ENCODE results near the gene SERTAD3. TPM values are rescaled to one million over a fixed set of nuclear protein-coding genes. Genes with fewer than 3 reads are reported as not detected.

SERTAD3 gene
- total and polyA plus RNA-seq, 10 of the 15 experiments (the other 5 are each of a cell fraction or from before 2014, with no cell fraction given), result 4.2 to 22.4 (median 13.7) TPM

DNA sequence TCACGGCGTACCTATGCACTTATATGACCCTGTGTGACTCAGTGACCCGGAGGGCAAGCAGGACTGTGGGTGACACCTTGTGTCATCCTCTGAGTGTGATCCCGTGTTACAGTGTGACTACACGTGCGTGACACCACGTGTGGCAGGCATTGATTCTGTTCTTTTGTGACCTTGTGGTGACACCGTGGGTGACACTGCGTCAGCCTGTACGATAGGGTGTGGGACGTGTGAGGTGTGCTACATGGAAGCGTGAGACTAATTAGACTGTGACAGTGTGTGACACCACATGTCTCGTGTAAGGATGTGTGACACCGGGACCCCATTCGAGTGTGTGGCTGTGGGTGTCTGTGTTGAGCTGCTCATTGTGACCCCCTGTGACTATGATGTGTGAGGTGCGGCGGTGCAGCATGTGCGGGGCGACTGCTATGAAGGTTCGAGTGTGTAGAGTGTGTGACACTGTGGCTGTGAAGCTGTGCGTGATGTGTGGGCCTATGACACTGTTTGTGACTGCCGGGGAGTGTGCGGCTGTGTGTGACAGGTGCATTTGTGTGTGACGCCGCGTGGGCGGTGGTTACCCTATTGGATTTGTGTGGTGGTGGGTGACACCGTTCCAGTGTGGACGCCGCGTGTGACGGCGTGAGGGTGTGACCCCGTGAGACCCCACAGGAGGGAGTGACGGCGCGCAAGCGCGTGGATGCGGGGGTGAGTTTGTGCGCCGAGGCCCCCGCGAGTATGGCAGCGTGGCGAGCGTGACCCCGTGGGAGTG lies 22.3 kb upstream of the SERTAD3 start (continued):
- TF ChIP-seq, protein P1, sequence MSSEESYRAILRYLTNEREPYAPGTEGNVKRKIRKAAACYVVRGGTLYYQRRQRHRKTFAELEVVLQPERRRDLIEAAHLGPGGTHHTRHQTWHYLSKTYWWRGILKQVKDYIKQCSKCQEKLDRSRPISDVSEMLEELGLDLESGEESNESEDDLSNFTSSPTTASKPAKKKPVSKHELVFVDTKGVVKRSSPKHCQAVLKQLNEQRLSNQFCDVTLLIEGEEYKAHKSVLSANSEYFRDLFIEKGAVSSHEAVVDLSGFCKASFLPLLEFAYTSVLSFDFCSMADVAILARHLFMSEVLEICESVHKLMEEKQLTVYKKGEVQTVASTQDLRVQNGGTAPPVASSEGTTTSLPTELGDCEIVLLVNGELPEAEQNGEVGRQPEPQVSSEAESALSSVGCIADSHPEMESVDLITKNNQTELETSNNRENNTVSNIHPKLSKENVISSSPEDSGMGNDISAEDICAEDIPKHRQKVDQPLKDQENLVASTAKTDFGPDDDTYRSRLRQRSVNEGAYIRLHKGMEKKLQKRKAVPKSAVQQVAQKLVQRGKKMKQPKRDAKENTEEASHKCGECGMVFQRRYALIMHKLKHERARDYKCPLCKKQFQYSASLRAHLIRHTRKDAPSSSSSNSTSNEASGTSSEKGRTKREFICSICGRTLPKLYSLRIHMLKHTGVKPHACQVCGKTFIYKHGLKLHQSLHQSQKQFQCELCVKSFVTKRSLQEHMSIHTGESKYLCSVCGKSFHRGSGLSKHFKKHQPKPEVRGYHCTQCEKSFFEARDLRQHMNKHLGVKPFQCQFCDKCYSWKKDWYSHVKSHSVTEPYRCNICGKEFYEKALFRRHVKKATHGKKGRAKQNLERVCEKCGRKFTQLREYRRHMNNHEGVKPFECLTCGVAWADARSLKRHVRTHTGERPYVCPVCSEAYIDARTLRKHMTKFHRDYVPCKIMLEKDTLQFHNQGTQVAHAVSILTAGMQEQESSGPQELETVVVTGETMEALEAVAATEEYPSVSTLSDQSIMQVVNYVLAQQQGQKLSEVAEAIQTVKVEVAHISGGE (CRISPR knock-in tag; IDR thresholded peaks at IDR 0.05), result no peak
- no peak for TF ChIP-seq NFYA (IDR thresholded peaks at IDR 0.05; ENCODE audit: borderline replicate concordance, low read depth, low read length)
- TF ChIP-seq BCL11A (IDR thresholded peaks at IDR 0.05; ENCODE audit: low read depth, low read length), result no peak

GRCh38 chr19:40465557-40466218 lies 21.6 kb upstream of the SERTAD3 start, which contains the start of gene BLVRB:
Gene BLVRB, minus strand, starts transcription at chr19:40465745. Its CDS starts 57 bp downstream, at chr19:40465688.
- CTCF ChIA-PET, result interaction anchor here (0.6 to 4.7 kb wide), 18 partner anchors 11 to 169 kb away, joined by 3 to 67 read pairs (median 5); partner anchors contain the start of gene SERTAD1
- intact Hi-C loops (cut with micrococcal nuclease; ENCODE audit: unreplicated experiment) (loop anchor here (2.0 kb wide), 1 partner anchor 133 kb away; no protein-coding TSS in a partner anchor), in situ Hi-C loops (cut with MboI) (no loop called here)
- peak; percentile 96 for DNase-seq (ENCODE audit: low read depth, low spot score)
- Histone ChIP-seq H3K4me2 (ENCODE audit: control insufficient read depth, insufficient read depth) (peak within 1 kb of the TSS; percentile 82), H3K27ac (ENCODE audit: control insufficient read depth, insufficient read depth) (peak within 1 kb of the TSS; percentile 61), H2AFZ (ENCODE audit: control insufficient read depth, low read depth, low read length) (peak within 1 kb of the TSS; percentile 95), H3K4me3 (peak within 1 kb of the TSS; percentile 66), H3K79me2 (ENCODE audit: control insufficient read depth, insufficient read depth, low read length) (no peaks in the 10 kb centered on the region), H3K9ac (ENCODE audit: control insufficient read depth, insufficient read depth, low read length) (peak within 1 kb of the TSS; percentile 81), H4K20me1 (ENCODE audit: control insufficient read depth, insufficient read depth) (no peaks in the 10 kb centered on the region), H3K27me3 (replicated peaks in 1 of 2; ENCODE audit: control insufficient read depth in 2 of 2, insufficient read depth in 2 of 2, low read length in 1 of 2) (peaks cover 0 to 2% of the 10 kb centered on the region in 2 experiments; a peak in 3 of 4 replicates), H3K4me1 (ENCODE audit: control insufficient read depth, insufficient read depth, low read length) (peaks cover 31% of the 10 kb centered on the region), H3K9me3 (replicated peaks; ENCODE audit: control insufficient read depth, insufficient read depth, low read length) (no peaks in the 10 kb centered on the region), H3K36me3 (ENCODE audit: control insufficient read depth in 2 of 2, insufficient read depth in 2 of 2, low read length in 1 of 2) (no peaks in the 10 kb centered on the region)
- BruUV-seq (replicated peaks), result no TSS peak
- ATAC-seq, result peak; percentile 89
- SMC1A ChIA-PET (ENCODE audit: uncharacterized antibody, unreplicated experiment), result interaction anchor here (0.7 to 3.4 kb wide), 12 partner anchors 22 to 161 kb away, joined by 3 to 18 read pairs (median 3); partner anchors contain the start of gene SERTAD3
- 1% methylated on average over 52 of the region's 54 CpGs for WGBS (ENCODE audit: insufficient coverage, insufficient replicate concordance, low lambda C conversion rate, missing lambda C conversion rate)
- FAIRE-seq, result peak; percentile 99
- RAD21 ChIA-PET (ENCODE audit: unreplicated experiment), result interaction anchor here (0.6 to 4.6 kb wide), 20 partner anchors 12 to 276 kb away, joined by 3 to 26 read pairs (median 4); partner anchors contain the start of genes C19orf47, PLD3 and SERTAD1
- POLR2A ChIA-PET, result interaction anchor here (0.5 to 1.9 kb wide), 12 partner anchors 9 to 512 kb away, joined by 3 to 15 read pairs (median 5); partner anchors contain the start of gene SERTAD1
- TF ChIP-seq RUNX3 (IDR thresholded peaks at IDR 0.05; ENCODE audit: low read length) (no peak), EGR1 (IDR thresholded peaks at IDR 0.05; ENCODE audit: borderline replicate concordance in 1 of 2, low read depth in 2 of 2, low read length in 2 of 2) (peak in 1 of 2 experiments; percentile 60; a peak in 2 of 3 replicates), RAD51 (IDR thresholded peaks at IDR 0.05) (no peak), YY1 (IDR thresholded peaks at IDR 0.05; ENCODE audit: low read depth, low read length) (peak; percentile 60), IKZF1 (conservative IDR thresholded peaks at IDR 0.05) (no peak; the same call in 1 of the 2 replicates)
- TF ChIP-seq, protein P2, sequence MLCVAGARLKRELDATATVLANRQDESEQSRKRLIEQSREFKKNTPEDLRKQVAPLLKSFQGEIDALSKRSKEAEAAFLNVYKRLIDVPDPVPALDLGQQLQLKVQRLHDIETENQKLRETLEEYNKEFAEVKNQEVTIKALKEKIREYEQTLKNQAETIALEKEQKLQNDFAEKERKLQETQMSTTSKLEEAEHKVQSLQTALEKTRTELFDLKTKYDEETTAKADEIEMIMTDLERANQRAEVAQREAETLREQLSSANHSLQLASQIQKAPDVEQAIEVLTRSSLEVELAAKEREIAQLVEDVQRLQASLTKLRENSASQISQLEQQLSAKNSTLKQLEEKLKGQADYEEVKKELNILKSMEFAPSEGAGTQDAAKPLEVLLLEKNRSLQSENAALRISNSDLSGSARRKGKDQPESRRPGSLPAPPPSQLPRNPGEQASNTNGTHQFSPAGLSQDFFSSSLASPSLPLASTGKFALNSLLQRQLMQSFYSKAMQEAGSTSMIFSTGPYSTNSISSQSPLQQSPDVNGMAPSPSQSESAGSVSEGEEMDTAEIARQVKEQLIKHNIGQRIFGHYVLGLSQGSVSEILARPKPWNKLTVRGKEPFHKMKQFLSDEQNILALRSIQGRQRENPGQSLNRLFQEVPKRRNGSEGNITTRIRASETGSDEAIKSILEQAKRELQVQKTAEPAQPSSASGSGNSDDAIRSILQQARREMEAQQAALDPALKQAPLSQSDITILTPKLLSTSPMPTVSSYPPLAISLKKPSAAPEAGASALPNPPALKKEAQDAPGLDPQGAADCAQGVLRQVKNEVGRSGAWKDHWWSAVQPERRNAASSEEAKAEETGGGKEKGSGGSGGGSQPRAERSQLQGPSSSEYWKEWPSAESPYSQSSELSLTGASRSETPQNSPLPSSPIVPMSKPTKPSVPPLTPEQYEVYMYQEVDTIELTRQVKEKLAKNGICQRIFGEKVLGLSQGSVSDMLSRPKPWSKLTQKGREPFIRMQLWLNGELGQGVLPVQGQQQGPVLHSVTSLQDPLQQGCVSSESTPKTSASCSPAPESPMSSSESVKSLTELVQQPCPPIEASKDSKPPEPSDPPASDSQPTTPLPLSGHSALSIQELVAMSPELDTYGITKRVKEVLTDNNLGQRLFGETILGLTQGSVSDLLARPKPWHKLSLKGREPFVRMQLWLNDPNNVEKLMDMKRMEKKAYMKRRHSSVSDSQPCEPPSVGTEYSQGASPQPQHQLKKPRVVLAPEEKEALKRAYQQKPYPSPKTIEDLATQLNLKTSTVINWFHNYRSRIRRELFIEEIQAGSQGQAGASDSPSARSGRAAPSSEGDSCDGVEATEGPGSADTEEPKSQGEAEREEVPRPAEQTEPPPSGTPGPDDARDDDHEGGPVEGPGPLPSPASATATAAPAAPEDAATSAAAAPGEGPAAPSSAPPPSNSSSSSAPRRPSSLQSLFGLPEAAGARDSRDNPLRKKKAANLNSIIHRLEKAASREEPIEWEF (IDR thresholded peaks at IDR 0.05; ENCODE audit: insufficient replicate concordance, low read depth, low read length), result no peak

Data from GM12878 (cell line).